COLO668 (cell line): Measurements from ENCODE around the gene SLC2A14.
"Not testable (repeated sequence)": the region's sequence is repeated elsewhere in the genome, so short reads cannot be mapped to it uniquely, and the experiment has no call there.

ENCODE experiments used
- DNase-seq: peaks from one replicate; lab custom pipeline; 2025; ENCODE audit not compliant: unreplicated experiment; lab: John Stamatoyannopoulos, UW

SLC2A14 gene

GRCh38 chr12:7835116-7835515 lies 37.6 kb downstream of the SLC2A14 start:
- DNase-seq: no peak

GRCh38 chr12:7834701-7835100 lies 38.0 kb downstream of the SLC2A14 start:
- DNase-seq: no peak

GRCh38 chr12:7833831-7834230 lies 38.9 kb downstream of the SLC2A14 start:
- DNase-seq: no peak

GRCh38 chr12:7833201-7833600 lies 39.5 kb downstream of the SLC2A14 start:
- not testable (repeated sequence) for DNase-seq

- peak; percentile 0 for DNase-seq
Observed at GRCh38 chr12:7832059-7832696, 40.5 kb downstream of the SLC2A14 start.

GRCh38 chr12:7829737-7830136 lies 43.0 kb downstream of the SLC2A14 start:
- DNase-seq: not testable (repeated sequence)

DNA sequence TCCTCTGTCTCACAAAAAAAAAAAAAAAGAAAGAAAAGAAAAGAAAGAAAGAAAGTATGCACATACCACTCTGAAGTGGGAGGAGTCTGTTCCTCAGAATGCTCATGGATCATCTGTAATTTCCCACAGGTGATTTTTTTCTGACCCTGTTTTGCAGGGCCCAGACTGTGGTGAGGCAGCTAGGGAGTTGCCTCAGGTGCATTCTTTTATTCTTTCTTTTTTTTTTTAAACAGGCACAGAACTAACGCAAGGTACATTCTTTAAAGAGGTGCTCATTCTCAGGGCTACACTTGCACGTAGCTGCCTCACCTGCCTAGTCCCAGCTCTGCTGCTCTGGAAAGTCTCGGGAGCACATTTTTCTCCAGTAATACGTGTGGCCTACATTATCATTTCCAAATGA lies 47.0 kb downstream of the SLC2A14 start:
- not testable (repeated sequence) for DNase-seq

DNA sequence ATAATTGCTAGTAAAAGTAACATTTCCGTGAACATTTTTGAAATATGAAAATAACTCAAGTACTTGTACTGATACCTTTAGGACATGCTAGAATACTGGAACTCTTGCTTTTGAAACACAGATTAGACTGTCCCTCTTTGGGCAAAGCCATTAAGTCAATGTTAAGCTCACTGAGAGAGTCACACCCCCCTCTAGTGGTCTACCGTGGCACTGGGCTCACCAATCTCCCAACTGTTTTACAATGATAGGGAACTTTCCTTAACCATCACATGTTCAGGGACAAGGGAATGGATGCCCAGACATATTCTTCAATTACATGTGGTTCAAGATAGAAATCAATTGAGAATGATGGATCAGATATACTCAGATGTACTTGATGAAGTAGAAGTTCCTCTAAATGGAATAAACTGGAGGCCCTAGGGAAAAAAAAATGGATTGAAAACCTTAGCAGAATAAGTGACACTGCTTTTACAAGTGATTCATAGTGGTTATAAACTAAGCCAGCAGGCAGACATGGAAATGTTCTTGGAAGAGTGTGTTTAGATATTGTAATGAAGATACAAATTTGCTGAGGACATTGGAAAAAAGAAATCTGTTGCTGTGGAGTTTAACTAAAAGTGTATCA lies 65.7 kb downstream of the SLC2A14 start:
- DNase-seq: peak; percentile 27

- DNase-seq: not testable (repeated sequence)
Observed at GRCh38 chr12:7806319-7806718, 66.4 kb downstream of the SLC2A14 start.

- no peak for DNase-seq
Observed at GRCh38 chr12:7801460-7801859, 71.3 kb downstream of the SLC2A14 start.

DNA sequence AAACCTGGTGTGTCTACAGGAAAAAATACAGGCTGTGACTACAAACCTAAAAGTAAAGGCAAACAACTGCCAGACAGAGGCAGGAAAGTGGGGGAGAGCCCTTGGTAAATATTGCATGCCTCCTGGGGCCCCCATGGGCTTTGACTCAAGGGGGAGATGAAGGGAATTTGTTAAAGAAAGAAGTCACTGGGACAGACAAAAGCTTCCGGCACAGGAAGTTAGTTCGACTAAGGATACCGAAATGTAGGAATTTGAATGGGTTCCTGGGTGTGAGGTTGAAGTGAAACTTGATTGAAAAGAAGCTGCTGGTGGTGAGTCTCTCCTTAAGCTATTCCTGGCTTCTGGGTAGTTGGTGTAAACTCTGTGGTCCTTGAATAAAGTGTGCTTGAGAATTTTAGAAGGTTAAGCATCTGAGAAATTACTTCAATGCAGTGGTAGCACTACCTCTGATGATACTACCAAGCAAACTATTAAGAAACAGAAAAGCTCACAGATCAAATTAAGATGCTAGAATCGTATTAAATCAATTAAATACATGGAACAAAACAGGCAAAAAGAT lies 73.9 kb downstream of the SLC2A14 start:
- DNase-seq: not testable (repeated sequence)

GRCh38 chr12:7797698-7798398 lies 74.9 kb downstream of the SLC2A14 start:
- DNase-seq: no peak

GRCh38 chr12:7797269-7797668 lies 75.4 kb downstream of the SLC2A14 start:
- not testable (repeated sequence) for DNase-seq

DNA sequence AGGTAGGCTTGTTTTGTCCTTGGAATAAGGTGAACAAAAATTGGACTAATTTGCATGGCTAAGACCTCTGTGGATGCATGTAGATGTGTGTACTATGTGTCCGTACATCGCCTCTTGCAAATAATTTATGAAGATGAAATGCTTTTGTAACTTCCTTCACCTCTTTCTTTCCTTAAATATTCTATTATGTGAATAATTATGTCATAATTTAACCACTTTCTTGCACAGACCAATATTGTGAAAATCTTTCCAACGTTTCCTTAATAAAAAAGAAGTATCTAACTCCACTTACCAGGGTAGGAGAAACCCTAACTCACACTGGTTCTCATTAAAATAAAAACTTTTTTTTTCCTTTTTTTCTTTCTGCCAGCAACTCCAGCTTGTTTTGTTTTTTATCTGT lies 79.5 kb downstream of the SLC2A14 start:
- no peak for DNase-seq

DNA sequence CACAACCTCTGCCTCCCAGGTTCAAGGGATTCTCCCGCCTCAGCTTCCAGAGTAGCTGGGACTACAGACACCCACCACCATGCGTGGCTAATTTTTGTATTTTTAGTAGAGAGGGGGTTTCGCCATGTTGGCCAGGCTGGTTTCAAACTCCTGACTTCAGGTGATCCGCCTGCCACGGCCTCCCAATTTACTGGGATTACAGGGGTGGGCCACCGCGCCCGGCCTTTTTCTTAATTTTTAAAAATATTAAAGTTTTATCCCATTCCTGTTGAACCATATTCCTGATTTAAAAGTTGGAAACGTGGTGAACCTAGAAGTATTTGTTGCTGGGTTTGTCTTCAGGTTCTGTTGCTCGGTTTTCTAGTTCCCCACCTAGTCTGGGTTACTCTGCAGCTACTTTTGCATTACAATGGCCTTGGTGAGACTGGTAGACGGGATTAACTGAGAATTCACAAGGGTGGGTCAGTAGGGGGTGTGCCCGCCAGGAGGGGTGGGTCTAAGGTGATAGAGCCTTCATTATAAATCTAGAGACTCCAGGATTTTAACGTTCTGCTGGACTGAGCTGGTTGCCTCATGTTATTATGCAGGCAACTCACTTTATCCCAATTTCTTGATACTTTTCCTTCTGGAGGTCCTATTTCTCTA lies 83.7 kb downstream of the SLC2A14 start, which contains the start of gene NANOG:
Gene NANOG, plus strand, starts transcription at position 519 of the 645 bp plus-strand sequence. CDS start 213 bp downstream, outside the sequence.
- DNase-seq: not testable (repeated sequence)

DNA sequence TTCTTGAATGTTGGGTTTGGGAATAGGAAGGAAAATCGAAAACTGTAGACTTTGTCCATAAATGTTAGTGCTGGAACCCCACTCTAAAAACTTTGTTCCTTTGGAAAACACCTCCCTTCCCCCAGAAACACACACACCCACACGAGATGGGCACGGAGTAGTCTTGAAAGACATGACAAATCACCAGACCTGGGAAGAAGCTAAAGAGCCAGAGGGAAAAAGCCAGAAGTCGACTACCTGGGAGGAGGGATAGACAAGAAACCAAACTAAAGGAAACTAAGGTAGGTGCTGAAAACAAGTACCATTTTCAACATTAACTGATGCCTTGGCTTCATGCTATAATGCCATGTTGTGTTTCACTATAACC lies 84.4 kb downstream of the SLC2A14 start:
- DNase-seq: no peak

DNA sequence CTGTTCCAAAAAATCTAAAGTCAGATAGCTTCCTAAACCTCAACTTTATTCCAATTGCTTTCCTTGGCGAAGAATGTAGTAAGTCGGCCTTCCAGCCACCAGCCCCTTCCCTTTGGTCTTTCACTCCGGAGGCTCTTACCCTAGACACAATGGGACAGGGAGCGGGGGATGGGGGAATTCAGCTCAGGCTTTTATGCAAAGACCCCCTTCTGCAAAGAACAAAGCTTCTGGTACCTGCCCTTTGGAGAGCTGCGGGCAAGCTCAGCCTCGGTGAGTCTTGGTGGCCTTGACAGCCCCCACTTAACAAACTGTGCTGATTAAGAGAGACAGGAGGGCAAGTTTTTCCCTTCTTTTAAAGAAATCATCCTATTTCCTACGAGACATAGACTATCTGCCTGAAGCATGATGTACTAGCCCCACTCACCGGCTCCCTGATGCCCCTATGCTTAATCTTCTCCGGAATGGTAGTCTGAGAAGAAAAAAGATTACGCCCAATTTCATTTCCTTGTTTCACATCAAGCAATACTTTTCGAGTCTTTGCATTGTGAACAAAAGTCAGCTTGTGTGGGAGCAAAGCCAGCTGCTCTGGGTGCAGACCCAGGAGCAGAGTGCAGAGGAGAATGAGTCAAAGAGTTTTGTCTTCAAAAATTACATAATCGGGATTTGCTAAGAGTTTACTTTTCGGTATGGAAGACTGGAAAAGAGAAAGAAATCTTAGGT lies 85.0 kb downstream of the SLC2A14 start:
- DNase-seq: no peak

GRCh38 chr12:7784701-7785100 lies 88.0 kb downstream of the SLC2A14 start:
- DNase-seq: no peak

DNA sequence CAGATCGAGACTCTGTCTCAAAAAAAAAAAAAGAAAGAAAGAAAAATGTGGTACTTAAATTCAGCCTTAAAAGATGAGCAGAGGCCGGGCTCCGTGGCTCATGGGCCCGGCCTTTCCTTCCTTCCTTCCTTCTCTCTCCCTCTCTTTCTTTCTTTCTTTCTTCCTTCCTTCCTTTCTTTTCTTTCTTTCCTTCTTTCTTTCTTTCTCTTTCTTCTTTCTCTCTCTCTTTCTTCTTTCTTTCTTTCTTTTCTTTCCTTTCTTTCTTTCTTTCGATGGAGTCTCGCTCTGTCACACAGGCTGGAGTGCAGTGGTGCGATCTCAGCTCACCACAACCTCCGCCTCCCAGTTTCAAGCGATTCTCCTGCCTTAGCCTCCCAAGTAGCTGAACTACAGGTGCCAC lies 89.3 kb downstream of the SLC2A14 start:
- not testable (repeated sequence) for DNase-seq

DNA sequence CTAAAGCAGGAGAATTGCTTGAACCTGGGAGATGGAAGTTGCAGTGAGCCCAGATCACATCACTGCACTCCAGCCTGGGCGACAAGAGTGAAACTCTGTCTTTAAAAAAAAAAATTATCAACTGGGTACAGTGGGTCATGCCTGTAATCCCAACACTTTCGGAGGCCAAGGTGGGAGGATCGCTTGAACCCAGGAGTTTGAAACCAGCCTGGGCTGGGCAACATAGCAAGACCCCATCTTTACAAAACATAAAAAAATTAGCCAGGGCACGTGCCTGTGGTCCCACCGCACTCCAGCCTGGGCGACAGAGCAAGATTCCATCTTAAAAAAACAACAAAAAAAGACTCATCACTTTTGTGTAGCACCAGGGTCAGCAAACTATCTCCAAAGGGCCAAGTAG lies 90.7 kb downstream of the SLC2A14 start:
- no peak for DNase-seq

- DNase-seq: no peak
Observed at GRCh38 chr12:7781274-7781673, 91.4 kb downstream of the SLC2A14 start.
